CD4-positive, alpha-beta T cell treated with Interleukin-4 for 4 hours (primary cell): ENCODE data around the gene SLC38A8.

Experiments
- DNase-seq: peaks from one replicate; pipeline ENCODE4 v3.0.0-alpha.2; 2020

Gene SLC38A8

GRCh38 chr16:84047626-84048025, 5.0 kb upstream of the SLC38A8 start:
- DNase-seq, result no peak

- no peak for DNase-seq
These were observed 4.6 kb upstream of the SLC38A8 start for GRCh38 chr16:84047206-84047605.

DNA sequence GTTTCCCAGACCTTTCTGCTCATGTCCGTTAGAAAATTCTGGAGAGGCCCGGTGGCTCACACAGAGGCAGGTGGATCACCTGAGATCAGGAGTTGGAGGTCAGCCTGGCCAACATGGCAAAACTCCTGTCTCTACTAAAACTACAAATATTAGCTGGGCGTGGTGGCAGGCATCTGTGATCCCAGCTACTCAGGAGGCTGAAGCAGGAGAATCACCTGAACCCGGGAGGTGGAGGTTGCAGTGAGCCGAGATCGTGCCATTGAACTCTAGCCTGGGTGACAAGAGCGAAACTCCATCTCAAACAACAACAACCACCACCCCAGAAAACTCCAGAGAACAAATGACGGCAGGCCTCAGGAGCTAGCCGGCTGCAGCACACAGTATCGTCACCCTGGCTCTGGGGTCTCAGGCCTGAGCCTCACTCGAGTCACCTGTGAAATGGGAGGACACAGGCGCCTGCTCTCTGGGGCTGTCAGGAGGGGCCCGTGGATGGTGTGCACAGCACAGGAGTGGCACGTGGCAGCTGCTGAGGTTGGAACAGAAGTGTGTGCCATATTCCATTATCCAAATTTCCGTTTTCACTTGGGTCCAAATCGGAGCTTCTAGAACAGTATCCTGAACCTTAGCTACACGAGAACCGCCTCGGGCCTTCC, 3.3 kb upstream of the SLC38A8 start:
- DNase-seq, result no peak

DNA sequence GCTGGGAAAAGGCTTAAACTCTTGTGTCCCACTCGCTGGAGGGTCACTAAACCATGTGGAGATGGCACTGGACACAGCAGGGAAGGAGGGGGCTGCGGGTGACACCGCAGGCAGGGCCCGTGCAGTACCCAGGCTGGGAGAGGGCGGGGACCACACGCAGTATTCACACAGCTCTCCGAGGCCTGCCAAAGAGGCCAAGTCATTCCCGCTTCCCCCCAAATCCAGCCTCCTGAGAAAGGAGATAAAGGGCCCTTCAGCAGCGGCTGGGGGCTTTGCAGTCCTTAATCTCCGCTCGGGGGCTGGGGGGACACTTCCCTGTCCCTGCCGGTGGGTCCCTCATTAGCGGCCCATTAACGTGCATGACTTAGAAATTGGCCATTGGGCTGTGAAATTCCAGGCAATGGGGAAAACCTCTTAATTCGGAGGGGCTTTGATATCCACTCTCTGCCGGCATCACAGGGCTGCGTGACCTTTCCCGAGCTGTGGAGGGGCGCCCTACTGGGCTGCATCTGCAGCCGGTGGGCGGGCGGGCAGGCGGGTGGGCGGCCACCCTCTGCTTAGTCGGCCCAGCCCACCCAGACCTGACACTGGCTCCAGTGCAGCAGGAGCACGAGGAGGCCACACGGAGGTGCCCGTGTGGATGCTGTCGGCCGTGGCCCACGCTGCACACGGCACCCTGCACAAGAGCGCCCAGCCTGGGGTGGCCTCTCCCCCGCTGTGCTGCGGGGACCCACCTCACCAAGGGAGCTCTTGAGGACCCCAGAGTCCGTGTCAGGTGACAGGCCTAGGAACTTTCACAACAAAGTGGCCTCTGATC, 2.6 kb upstream of the SLC38A8 start:
- DNase-seq, result no peak

DNA sequence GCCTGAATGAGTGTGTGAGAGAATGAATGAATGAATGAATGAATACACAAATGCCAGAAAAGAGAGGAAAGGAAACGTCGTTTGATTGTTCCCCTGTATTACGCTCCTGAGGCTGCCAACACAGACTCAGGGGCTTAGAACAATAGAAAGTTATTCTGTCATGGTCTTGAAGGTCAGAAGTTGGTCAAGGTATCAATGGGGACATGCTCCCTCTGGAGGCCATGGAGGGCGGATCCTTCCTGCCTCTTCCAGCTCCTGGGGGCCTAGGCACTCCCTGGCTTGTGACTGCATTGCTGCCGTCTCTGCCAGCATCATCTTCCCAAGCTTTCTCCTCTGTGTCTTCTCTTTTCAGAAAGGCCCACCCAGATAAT, 1.5 kb upstream of the SLC38A8 start:
- DNase-seq, result no peak

GRCh38 chr16:84043486-84044117, 1.0 kb upstream of the SLC38A8 start:
- no peak for DNase-seq

- no peak for DNase-seq
These were observed 387 bp upstream of the SLC38A8 start for GRCh38 chr16:84042879-84043485.

DNA sequence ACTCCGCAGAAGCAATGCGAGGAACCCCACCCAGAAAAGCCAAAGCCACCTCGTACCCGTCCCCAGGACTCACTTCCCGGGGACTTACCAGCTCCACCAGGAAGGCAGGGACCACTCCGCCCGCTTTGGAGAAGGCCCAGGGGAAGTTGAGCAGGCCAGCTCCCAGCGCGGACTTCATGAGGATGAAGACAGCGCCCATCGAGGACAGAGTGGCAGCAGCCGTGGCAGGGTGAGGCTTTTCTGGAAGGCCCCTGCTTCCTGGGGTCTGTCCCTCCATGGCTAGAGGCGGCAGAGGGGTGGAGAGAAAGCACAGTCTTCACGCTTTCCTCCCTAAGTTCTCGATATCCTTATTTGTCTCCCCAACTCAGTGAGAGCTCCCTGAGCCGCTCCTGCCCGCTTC, 714 bp downstream of the SLC38A8 start:
- DNase-seq, result no peak

DNA sequence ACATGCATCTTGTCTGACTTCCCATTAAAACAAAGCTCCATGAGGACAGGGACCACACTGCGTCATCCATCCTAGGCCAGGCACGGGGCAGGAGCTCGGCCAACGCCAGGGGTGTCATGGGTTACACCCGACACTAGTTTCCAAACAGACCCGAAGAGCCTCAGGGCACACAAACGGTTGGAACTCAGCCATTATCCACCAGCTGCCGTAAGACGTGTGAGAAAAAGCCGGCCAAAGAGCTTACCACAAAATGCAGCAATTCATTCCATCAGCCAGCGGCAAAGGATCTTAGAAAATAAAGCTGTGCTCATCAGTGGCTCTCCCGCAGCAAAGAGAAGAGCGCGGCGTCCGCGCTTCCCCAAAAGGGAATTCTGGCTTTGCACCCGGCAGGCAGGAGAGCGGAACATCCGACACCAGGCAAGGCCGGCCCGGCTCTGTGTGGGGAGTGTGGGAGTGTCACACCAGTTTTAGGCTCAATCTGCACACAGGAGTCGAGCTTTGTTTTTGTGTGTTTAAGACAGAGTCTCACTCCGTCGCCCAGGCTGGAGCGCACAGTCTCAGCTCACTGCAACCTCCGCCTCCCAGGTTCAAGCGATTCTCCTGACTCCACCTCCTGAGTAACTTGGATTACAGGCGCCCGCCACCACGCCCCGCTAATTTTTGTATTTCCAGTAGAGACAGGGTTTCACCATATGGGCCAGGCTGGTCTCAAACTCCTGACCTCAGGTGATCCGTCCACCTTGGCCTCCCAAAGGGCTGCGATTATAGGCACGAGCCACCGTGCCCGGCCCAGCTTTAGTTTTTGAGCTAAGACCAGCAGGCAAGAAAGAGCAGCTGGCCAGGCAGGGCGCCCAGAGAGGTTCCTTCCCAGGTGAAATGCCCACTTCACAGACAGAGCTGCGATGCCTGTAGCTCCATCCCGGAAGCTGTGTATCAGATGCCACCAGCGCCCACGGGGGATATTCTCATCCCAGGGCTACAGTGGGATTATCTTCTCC, 1.5 kb downstream of the SLC38A8 start:
- no peak for DNase-seq

GRCh38 chr16:84040226-84040822, 2.3 kb downstream of the SLC38A8 start:
- DNase-seq, result no peak

- no peak for DNase-seq
These were observed 2.9 kb downstream of the SLC38A8 start for GRCh38 chr16:84039696-84040095.

DNA sequence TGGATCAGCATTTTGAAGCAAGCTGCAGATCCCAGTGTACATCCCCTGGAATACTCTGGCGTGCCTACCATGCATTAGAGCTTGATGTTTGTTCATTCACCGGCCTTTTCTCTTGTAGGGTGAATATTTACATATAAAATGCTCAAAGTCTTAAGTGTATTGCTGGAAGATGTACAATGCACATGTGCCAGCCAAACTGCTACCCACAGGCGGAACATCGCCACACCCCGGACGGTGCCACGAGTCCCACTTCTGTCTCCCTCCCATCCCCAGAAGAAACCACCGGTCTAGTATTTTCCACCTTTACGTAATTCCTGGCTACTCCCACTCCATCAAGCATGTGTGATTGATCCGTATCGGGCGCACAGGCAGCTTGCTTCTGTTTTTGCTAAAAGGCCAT, 4.1 kb downstream of the SLC38A8 start:
- DNase-seq, result no peak

- no peak for DNase-seq
These were observed 5.6 kb downstream of the SLC38A8 start for GRCh38 chr16:84036982-84037425.

DNA sequence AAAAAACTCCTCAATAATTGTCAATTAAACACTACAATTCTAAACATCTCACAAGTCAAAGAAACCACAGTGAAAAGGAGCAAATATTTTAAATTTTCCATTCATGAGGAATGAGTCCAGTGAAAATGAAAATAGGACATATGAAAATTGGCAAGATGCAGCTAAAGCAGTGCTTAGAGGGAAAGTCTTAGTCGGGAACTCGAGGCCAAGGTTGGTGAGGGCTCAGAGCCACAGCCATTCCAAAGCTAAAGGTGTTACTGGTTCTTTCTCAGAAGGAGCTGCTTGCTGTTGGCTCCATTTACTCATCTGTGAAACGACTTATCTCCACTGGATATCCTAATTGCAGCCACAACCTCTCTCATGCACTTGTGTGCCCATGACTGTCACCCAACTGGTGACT, 6.5 kb downstream of the SLC38A8 start:
- DNase-seq, result no peak

GRCh38 chr16:84034516-84034915, 8.1 kb downstream of the SLC38A8 start:
- no peak for DNase-seq

DNA sequence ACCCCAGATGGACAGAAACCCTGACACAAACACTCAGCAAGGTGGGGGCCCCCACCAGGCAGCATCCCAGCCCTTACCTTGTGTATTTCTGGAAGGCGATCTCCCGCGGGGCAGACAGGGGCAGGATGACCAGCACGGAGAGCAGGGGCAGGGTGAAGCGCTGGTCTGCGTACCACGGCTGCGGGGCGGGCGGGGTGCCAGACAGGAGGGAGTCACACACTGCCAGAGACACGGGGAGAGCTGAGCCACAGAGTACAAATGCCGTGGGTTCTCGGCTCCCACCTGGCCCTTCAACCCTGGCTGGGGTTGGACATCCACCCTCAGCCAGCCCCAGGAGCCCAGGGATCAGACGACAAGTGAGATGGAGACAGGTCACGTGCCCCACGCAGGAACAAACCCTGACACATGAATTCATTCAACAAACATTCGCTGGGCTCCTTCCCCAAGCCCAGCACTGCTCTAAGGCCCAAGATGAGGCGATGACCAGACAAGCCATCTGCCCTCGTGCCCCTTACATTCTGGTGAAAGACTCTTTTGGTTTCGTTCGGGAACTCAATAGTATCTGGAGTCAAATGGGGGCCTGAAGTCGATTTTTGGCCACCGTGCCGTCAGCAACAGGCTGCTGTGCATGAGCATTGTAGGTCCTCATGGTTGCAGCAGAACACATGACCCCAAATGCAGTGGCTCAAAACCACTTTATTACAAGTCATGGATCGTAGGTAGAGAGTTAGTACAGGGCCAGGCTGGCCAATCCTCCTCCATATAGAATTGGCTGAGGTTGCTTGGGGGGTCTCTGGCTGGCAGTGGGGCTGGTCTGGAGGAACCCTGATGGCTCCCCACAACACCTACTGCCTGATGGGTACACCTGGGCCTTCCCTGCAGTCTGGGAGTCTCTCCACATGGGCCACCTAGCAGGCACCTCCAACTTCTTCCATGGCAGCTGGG, 9.1 kb downstream of the SLC38A8 start:
- DNase-seq, result no peak

DNA sequence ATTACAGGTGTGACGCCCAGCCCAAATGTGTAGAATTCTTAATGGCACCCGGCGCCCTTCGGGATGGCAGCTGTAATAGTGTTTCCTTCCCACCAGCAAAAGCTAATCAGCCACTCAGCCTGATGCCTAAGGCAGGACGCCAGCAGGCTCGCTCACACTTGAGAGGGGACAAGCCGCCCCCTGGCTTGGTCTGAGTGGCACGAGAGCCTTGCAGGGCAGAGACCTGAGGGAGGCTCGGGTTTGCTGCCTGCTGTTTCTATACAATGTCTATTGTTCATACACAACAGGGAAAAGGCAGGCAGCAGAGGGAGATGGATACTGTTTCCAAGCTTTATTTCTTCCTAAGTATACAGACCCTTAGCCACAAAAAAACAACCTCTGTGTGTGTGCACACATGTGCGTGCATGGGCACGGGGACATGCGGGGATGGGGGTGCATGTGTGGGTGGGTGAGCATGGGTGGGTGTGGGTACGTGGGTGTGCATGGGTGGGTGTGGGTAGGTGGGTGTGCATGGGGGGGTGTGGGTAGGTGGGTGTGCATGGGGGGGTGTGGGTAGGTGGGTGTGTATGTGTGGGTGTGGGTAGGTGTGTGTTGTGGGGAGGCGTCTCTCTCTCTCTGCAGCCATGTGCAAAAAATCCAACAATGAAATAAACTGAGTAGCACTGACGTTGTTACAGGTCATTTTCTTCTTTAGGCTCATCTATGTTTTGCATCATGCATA, 10.0 kb downstream of the SLC38A8 start:
- DNase-seq, result no peak

DNA sequence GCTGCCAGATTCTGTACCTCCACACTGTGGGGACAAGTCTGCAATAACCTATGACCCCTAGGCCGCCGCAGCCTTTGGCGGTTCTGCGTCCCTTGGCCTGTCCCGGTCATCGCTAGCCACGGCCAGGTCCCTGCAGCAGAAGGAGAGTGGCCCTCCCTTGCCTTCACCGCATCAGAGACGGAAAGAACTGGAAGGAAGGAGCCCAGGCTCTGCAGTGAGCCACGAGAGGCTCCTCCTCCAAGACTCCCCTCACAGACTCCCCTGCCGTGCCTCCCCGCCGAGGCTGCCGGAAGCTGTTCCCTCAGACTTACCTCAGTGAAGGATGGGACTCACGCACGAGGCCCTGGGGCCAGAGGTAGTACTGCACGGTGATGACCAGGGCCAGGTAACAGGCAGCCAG, 11.0 kb downstream of the SLC38A8 start:
- no peak for DNase-seq

DNA sequence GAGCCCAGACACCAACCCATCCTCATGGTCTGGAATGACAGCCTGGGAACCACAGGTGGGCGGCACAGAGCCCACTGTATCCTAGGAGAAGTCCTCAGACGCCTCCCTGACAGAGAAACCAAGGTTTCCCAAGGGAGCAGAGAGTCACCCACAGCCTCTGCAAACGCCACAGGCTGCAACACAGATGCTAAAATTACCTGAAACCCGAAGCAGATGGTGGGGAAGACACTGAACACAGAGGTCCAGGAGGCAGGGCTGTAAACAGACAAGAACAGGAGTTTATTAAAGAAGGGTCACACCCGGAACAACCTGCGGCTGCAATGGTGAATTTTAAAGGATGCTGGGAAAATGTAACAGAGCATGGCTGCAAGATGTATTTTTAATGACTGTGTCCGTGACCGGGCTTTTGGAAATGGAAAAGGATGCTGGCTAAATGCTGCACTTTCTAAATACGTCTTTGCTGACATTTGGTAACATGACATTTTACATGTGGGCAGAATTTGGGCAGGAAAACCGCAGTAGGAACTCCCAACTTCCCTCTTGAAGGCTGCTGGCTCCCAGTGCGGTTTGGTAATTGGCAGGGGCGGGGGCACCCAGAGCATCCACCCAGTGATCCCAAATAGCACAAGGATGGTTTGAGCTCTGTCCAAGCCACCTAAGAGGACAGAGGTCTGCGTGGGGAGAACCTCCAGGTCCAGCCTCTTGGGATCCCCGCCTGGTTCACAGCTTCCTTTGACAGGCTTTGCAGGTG, 13.1 kb downstream of the SLC38A8 start:
- no peak for DNase-seq
